Colon (tissue), 2 donors: ENCODE measurements around the gene FMN1.
"Not testable (repeated sequence)": the region's sequence is repeated elsewhere in the genome, so short reads cannot be mapped to it uniquely, and the experiment has no call there.

Experiments used
- FAIRE-seq: peaks from 2 replicates; lab custom pipeline; 2012; peaks lifted over from hg19 to GRCh38; lab: Jason Lieb, UNC
- donor health status: control.
- donor health status: control.

FMN1 gene

DNA sequence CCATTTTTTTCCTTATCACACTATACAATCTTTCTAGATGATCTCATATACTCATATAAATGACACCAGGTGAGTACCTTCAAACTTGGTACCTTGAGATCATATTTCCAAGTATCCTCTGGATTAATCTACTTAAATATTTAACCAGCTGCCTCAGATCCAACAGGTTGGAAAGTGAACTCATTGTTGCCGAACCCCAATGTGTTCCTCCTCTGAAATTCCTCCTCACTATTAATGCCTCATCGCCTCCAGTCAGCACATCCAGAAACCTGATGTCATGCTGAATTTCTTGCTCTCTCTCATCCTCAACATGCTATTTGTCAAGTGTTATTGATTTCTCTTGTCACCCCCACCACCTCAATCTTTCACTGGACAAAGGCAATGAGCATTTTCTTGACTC lies 221.8 kb downstream of the FMN1 start:
- FAIRE-seq = no peak

DNA sequence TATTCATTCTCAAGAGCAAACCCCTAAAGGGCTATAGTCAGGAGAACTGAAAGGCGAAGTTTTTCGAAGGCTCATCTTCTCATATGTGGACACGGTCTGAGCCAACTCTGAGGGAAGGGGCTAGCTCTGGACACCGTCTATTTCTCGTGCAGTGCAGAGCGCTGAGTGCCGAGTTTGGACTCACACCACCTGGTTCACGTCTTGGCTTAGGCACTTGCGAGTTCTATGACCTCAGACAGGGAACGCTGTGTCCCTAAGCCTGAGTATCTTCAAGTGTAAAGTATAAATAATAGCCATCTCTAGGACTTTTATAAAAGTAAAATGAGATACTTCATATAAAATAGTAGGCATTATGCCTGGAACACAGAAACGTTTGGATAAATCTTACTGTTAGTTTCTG lies 223.7 kb downstream of the FMN1 start:
- no peak for FAIRE-seq

DNA sequence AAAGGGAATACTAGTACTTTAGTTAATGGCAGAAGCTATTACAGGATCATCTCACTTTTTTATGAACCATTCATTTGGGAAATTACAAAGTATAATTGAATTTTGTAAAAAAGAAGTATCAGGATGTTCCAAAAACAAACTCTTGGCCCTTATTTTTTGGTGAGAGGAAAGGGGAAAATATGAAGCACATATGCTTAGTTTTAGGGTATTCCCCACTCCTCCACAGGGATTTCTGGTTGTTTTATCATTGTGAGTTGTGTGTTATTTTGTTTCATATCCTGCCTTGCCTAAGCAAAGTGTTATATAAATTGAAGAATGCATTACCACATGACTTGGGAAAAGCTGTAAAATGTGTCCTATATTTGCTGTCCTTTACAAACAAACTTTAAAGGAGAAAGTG lies 227.0 kb downstream of the FMN1 start:
- FAIRE-seq = no peak

DNA sequence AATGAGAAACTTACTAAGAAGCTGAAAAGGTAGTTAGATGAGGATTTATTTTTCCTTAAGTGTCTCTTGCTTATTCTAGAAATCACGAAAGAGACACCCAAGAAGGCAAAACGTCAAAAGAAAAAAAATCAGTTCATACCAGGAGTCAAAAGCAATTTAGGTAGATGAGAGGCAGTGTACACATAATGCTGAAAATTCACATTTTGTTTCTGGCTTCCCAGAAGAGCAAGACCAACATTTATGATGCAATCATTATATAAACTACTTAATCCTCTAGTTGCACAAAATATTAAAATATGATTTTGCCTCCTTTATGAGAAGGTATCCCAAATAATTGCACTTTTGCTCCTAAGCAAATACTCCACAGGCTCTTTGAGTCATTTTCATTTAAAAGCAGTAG lies 228.0 kb downstream of the FMN1 start:
- FAIRE-seq = no peak

- FAIRE-seq = no peak
These were observed 228.6 kb downstream of the FMN1 start for GRCh38 chr15:32965897-32966296.

- FAIRE-seq = no peak
These were observed 235.4 kb downstream of the FMN1 start for GRCh38 chr15:32959077-32959476.

DNA sequence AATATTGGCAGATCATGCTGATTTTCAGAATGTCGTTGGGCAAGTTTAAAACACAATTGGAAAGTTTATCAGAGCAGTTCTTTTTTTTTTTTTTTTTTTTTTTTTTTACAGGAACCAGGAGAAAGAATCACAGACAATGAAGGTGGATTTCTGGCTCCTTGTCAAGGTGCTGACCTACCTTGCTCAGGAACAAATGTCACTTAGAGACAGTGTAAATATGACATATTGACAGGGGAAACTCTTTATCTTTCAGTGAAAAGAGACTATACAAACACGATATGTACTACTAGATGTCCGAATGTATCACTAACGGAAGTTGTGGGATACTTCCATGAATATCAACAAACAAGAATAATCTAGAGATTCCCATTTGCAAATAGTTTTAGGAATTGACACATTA lies 237.3 kb downstream of the FMN1 start:
- no peak for FAIRE-seq

DNA sequence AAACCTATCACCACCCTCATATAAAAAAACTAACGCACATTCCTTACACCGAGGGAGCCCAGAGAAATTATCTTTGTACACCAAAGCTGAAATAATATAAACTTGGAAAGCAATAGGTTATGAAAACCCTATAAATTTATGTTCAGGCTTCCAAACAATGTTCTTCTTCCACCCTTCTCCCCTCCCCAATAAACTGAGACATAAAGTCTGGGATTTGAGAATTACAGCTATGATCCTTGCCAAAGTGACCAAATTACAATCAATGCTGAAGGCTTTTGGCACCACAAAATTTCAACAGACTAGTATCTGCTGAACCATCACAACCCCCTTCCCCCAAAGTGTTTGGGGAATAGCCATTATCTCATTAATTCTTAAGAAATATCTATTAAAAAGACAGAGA lies 237.8 kb downstream of the FMN1 start:
- FAIRE-seq = no peak

GRCh38 chr15:32956006-32956405 lies 238.5 kb downstream of the FMN1 start:
- FAIRE-seq = no peak

GRCh38 chr15:32953533-32953910 lies 241.0 kb downstream of the FMN1 start:
- no peak for FAIRE-seq

DNA sequence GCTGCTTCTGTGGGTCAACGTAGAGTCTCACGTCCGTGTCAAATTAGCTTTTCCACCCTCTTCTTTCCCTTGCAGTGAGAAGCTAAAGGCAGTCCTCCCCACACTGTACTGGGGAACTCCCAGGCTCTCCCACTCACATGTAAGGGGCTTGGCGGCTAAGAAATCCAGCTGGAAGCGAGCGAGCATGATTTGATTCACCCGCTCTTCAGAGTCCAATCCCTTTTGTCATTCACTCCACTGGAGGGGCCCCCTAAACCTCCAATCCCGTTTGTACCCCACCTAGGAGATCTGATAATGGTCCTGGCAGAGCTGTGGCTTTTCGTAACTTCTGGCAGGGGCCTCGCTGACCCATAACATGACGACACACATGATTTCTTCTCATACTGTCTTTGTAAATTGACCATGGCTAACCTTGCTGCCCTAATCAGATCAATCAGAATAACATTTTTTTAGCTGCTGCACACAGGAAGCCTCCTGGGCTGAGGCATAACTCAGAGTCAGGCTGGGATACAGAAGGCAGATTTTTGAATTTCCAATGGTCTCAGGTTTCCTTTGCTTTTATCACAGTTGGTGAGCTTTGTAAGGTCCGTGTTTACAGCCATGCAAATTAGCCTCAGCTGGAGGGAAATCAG lies 241.5 kb downstream of the FMN1 start:
- FAIRE-seq = no peak

- no peak for FAIRE-seq
These were observed 242.6 kb downstream of the FMN1 start for GRCh38 chr15:32951736-32952464.

DNA sequence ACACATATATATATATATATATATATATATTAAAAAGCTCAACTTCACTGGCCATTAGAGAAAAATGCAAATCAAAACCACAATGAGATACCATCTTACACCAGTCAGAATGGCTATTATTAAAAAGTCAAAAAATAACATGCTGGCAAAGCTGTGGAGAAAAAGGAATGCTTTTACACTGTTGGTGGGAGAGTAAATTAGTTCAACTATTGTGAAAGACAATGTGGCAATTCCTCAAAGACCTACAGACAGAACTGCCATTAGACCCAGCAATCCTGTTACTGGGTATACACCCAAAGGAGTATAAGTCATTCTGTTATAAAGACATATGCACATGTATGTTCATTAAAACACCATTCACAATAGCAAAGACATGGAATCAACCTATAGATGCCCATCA lies 244.5 kb downstream of the FMN1 start:
- FAIRE-seq = not testable (repeated sequence)

GRCh38 chr15:32946210-32946609 lies 248.3 kb downstream of the FMN1 start:
- no peak for FAIRE-seq

GRCh38 chr15:32944431-32944830 lies 250.1 kb downstream of the FMN1 start:
- FAIRE-seq = no peak

DNA sequence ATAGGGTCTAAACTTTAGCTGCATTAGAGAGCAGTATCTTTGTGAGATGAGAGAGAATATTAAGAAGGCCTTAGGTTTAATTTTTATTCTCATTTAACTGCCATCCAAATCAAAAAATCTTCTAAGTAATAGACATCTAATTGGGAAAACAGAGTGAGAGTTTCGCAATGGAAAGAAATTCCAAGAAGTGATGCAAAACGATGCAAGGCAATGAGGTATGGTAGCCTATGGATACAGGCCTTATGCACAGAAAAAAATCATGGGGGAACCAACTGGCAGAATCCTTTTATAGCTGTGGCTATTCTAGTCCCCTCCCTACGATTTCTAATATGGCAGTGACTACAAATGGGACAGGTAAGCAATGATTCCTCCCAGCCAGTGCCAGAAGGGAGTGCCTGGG lies 250.8 kb downstream of the FMN1 start:
- FAIRE-seq = no peak

DNA sequence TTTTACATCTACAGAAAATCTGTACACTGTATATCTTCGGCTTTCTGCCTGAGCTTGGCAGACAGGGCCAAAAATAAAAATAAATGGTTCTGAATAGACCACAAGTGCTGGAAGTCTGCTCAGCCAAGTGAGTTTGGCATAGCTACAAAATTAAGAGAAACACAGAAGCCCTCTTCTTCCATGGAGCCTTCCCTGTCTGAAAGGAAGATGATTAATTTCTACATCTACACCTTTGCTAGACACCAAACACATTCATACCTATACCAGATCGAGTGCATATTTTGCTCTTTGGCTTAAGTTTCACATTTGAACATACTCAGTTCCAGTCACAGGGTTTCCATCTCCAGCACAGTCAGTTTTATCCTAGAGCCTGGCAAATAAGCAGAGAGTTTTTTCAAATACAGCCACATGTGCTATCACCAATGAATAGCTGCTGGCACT lies 252.1 kb downstream of the FMN1 start:
- FAIRE-seq = no peak

DNA sequence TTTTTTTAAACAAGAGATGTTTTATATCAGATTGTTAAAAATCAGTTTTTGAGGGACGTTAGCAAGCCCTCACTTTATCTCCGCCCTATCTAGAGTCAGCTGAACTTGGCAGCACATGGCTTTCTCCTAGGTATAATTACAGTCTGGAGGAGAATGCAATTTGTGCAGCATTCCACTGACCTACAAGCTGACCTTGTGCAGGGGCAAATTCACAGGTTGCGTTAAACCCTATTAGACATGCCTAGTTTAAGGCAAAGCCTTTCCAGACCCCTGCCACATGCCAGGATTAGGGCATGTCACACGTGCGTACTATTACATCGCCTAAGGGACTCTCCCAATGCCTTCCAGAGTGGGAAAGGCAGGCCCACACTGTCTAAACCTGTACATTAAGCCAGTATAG lies 252.7 kb downstream of the FMN1 start:
- no peak for FAIRE-seq

GRCh38 chr15:32936976-32937375 lies 257.5 kb downstream of the FMN1 start:
- no peak for FAIRE-seq

- no peak for FAIRE-seq
These were observed 258.1 kb downstream of the FMN1 start for GRCh38 chr15:32936283-32936918.

GRCh38 chr15:32935139-32935538 lies 259.4 kb downstream of the FMN1 start:
- no peak for FAIRE-seq

DNA sequence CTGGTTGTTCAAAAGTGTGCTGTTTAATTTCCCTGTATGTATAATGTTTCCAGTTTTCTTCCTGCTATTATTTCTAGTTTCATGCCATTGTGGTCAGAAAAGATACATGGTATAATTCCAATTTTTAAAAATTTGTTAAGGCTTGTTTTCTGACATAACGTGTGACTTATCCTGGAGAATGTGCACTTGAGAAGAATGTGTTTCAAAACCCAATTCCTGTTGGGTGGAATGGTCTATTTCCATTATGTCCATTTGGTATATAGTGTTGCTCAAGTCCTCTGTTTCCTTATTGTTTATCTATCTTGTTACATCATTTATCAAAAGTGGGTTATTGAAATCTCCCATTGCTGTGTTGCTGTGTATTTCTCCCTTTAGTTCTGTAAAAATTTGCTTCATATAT lies 261.3 kb downstream of the FMN1 start:
- FAIRE-seq = no peak

DNA sequence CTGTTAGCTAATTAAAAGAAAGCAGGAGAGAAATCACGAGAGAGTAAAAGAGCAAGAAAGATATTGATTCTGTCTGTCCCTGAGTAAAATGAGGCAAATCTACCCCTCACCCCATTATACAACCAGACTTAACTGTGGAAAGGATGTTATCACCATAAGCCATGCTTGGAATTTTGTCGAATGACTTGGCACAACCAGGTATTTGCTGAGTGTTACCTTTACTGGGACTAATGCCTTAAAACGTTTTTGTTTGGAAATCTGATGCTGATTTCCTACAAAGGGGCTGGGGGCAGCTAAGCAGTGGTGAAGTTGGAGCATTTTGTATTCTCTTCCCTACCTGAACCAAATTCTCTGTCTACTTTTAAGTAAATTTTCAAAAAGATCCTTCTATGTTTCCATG lies 265.6 kb downstream of the FMN1 start:
- no peak for FAIRE-seq

DNA sequence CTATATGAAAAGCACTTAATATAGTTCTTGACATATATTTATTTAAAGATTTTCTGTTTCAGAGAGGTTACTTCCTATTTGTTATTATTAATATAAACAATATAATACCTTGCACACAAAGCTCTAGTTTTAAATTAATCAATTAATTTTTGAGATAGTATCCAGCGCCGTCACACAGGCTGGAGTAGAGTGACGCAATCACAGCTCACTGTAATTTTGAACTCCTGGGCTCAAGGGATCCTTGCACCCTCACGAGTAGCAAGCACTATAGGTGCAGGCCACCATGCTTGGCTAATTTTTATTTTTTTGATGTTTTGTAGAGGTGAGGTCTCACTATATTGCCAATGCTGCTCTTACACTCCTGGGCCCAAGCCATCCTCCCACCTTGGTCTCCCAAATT lies 267.4 kb downstream of the FMN1 start:
- FAIRE-seq = no peak
